Thymus (tissue), 14 donors: ENCODE results near the gene SLC39A13. TPM values are rescaled to one million over a fixed set of nuclear protein-coding genes. Genes with fewer than 3 reads are reported as not detected.

Experiments
- DNase-seq, 9 donors: peaks; one replicate each; pipeline ENCODE4 v3.0.0-alpha.2; 2013; ENCODE audit warnings: low spot score in 9 of 9, low read depth in 6 of 9, missing footprints in 1 of 9
- H3K27ac ChIP-seq, 2 donors: one replicate each; pipeline ENCODE4 v1.5.1; 2013; ENCODE audit warnings: control low read depth in 1 of 2, low read depth in 1 of 2, low read length in 1 of 2, mild to moderate bottlenecking in 1 of 2, moderate library complexity in 1 of 2
- H3K27me3 ChIP-seq, 2 donors: one replicate each; pipeline ENCODE4 v1.5.1; 2013; ENCODE audit warnings: low read length in 1 of 2; ENCODE audit not compliant: control insufficient read depth in 2 of 2, insufficient read depth in 1 of 2
- H3K36me3 ChIP-seq, 2 donors: one replicate each; pipeline ENCODE4 v1.5.1; 2013; ENCODE audit warnings: low read length in 1 of 2, mild to moderate bottlenecking in 1 of 2, moderate library complexity in 1 of 2; ENCODE audit not compliant: control insufficient read depth in 2 of 2, insufficient read depth in 2 of 2
- H3K4me1 ChIP-seq, 2 donors: one replicate each; pipeline ENCODE4 v1.5.1; 2013; ENCODE audit warnings: low read length in 2 of 2; ENCODE audit not compliant: control insufficient read depth in 2 of 2, insufficient read depth in 2 of 2
- H3K4me3 ChIP-seq, 2 donors: one replicate each; pipeline ENCODE4 v1.5.1; 2013; ENCODE audit warnings: low read length in 2 of 2, control low read depth in 1 of 2, mild to moderate bottlenecking in 1 of 2
- H3K9me3 ChIP-seq, 2 donors: one replicate each; pipeline ENCODE4 v1.5.1; 2013; ENCODE audit warnings: low read length in 1 of 2, mild to moderate bottlenecking in 1 of 2; ENCODE audit not compliant: control insufficient read depth in 2 of 2, insufficient read depth in 1 of 2
- WGBS: extraction: QIAGEN DNeasy Blood & Tissue Kit; methylation state at CpG from one replicate; pipeline ENCODE4 v1.1.7; 2013; 5-methylcytosine and 5-hydroxymethylcytosine counted together
- long read RNA-seq, 10 donors: transcript quantifications; one replicate each; lab custom pipeline, GENCODE V29; 2026
- polyA plus RNA-seq: library from polyadenylated mRNA; stranded (reverse); fragments of 200-250 nt; gene quantifications from one replicate; pipeline ENCODE4 v1.2.3, GENCODE V29; 2013
- total RNA-seq: library from RNA; stranded (reverse); fragments of 120-200 nt; gene quantifications from one replicate; pipeline ENCODE4 v1.2.4, GENCODE V29; 2013
- donor health status: healthy.

Gene SLC39A13
- total RNA-seq (15.0 TPM), polyA plus RNA-seq (37.1 TPM)
- long read RNA-seq, donor 1 = 0 reads
- long read RNA-seq, donor 2 = 0 reads
- long read RNA-seq, donor 3, partial matches to known transcripts = 0 of 2 reads
- long read RNA-seq, donor 3, other reads (novel, unspliced or antisense) = 0 of 2 reads
- long read RNA-seq, donor 4, partial matches to known transcripts = 0 of 1 reads
- long read RNA-seq, donor 4, other reads (novel, unspliced or antisense) = 0 of 1 reads
- long read RNA-seq, donor 5, partial matches to known transcripts = 6 of 16 reads
- long read RNA-seq, donor 5, other reads (novel, unspliced or antisense) = 9 of 16 reads
- long read RNA-seq, donor 6, partial matches to known transcripts = 0 of 9 reads
- long read RNA-seq, donor 6, other reads (novel, unspliced or antisense) = 8 of 9 reads
- long read RNA-seq, donor 7 = 0 reads
- long read RNA-seq, donor 8, partial matches to known transcripts = 15 of 39 reads
- long read RNA-seq, donor 8, other reads (novel, unspliced or antisense) = 23 of 39 reads
- long read RNA-seq, donor 9, partial matches to known transcripts = 0 of 1 reads
- long read RNA-seq, donor 9, other reads (novel, unspliced or antisense) = 0 of 1 reads
- long read RNA-seq, donor 10, partial matches to known transcripts = 9 of 9 reads
- long read RNA-seq, donor 10, other reads (novel, unspliced or antisense) = 0 of 9 reads

DNA sequence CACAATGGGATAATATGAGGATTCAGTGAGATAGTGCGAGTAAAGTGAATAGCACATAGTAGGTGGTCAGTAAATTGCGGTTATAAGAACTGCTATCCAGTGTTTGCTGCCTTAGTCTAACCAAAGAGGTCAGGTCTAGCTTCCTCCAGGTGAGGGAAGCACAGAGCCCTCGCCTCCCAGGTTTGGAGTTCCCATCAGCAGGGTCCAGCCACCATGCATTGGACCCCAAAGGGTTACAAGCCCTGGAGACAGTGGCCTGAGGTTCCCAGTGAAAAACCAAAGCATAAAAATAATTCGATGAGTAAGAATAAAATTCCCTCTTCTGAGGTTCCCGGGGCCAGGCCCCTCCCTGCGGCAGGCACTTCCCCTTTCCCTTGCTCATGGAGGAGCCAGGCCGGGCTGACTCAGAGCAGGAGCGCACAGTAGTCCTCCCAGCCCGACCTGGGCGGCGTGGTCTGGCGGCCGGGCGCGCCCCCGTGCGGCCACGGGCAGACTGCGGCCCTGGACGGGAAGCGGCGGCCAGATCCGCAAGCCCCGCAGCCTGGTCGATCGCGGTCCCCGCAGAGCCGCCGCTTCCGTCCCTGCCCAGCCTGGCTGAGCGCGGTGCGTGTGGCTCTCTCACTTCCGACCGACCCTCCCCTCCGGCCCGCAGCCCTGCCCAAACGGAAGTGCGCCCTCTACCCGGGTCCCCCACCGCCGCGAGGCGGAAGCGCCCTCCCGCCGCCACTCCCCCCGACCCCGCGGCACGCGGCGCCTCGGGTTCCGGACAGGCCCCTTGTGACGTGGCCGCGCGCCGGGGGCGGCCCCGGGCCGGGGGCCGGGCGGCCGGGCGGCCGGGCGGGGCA, at the start of gene SLC39A13:
Gene SLC39A13, plus strand, starts transcription at position 845 of the 845 bp plus-strand sequence. CDS start 1,505 bp downstream, outside the sequence.
- Histone ChIP-seq H3K4me3 (peak within 1 kb of the TSS; percentile 74 to 82), H3K27me3 (no peaks in the 10 kb centered on the region), H3K9me3 (no peaks in the 10 kb centered on the region), H3K4me1 (peaks cover 11 to 20% of the 10 kb centered on the region in 2 donors), H3K36me3 (peaks cover 11 to 12% of the 10 kb centered on the region in 2 donors), H3K27ac (peak within 1 kb of the TSS; percentile 81 to 90)
- peak in 8 of 9 donors; percentile 64 to 93 (median 82) for DNase-seq
- WGBS = 1% methylated on average over 70 of the region's 70 CpGs

DNA sequence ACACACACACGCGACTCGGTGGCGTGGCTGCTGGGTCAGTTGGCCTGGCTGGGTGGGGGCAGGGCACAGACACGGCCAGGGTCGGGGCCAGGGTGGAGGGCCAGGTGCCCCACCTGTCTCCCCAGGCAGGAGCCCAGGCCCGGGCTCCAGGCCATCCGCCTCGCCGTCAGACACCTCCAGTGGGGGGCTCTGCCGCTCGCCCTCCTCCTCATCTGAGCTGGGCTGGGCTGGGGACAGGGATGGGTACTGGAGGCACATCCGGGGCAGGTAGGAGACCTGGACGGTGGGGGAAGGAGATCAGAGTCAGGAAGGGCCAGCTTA, 49.7 kb upstream of the SLC39A13 start:
- no peaks in the 10 kb centered on the region for H3K36me3 ChIP-seq
- H3K4me3 ChIP-seq = no peak overlapping the region
- WGBS = 95% methylated on average over 14 of the region's 14 CpGs

DNA sequence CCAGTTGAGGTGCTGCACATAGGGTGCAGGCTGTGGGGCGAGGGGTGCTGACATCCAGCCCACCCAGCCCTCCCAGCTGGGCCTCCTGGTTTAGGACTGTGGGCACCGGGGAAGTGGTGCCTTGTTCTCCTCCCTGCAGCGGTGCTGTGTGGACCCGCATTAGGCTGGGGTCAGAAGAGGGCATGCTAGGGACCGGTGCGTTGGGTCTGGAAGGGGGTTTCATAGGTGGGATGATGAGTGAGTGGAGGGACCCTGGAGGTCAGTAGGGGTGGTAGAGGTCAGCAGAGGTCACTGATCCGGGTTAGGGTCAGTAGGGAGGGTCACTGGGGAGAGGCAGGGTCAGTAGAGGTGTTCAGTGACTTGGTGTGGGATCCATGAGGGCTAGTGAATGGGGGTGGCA, 49.2 kb upstream of the SLC39A13 start:
- no peak for DNase-seq
- 91% methylated on average over 7 of the region's 7 CpGs for WGBS
- H3K27ac ChIP-seq = no peak overlapping the region

More for the DNA sequence above, 49.7 kb upstream of the SLC39A13 start:
- no peak overlapping the region for H3K27ac ChIP-seq
- peaks cover 0 to 1% of the 10 kb centered on the region in 2 donors for H3K9me3 ChIP-seq
- no peak for DNase-seq
- H3K27me3 ChIP-seq = no peaks in the 10 kb centered on the region
- peaks cover 7 to 17% of the 10 kb centered on the region in 2 donors for H3K4me1 ChIP-seq

DNA sequence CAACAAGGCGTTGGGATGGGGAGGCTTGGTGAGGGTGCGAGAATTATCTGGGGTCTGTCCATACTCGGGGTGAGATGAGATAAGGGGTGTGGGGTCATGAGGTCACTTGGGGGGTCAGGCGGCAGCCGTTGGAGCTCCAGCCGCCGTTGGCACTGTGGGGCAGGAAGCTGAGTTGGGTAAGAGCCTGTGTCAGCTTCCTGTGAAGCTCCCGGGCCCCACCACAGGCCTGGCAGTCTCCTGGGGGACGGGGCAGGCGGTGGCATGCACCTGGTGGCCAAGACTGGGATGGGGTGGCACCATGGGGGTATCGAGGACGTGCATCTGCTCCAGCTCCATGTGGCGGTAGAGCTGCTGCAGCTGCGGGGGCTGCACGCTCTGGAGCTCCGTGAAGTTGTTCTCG, 48.8 kb upstream of the SLC39A13 start:
- DNase-seq = peak in 2 of 9 donors; percentile 27 to 43
- H3K27ac ChIP-seq = no peak overlapping the region

More for the DNA sequence above, 49.2 kb upstream of the SLC39A13 start:
- Histone ChIP-seq H3K27me3 (no peaks in the 10 kb centered on the region), H3K4me3 (no peak overlapping the region), H3K36me3 (no peaks in the 10 kb centered on the region), H3K9me3 (peaks cover 0 to 1% of the 10 kb centered on the region in 2 donors), H3K4me1 (peaks cover 7 to 17% of the 10 kb centered on the region in 2 donors)

DNA sequence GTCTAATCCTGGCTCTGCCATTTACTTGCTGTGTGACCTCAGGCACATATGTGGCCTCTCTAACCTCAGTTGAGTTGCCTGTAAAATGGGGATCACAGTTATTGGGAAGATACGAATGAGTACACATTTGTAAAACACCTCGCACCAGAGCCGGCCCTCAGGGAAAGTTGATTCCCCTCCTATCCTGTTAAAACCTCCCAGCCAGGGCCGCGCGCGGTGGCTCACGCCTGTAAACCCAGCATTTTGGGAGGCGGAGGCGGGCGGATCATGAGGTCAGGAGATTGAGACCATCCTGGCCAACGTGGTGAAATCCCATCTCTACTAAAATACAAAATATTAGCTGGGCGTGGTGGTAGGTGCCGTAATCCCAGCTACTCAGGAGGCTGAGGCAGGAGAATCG, 48.0 kb upstream of the SLC39A13 start:
- Histone ChIP-seq H3K27me3 (no peaks in the 10 kb centered on the region), H3K27ac (no peak overlapping the region), H3K4me1 (peaks cover 7 to 17% of the 10 kb centered on the region in 2 donors), H3K36me3 (no peaks in the 10 kb centered on the region), H3K9me3 (peaks cover 0 to 1% of the 10 kb centered on the region in 2 donors), H3K4me3 (no peak overlapping the region)
- 98% methylated on average over 15 of the region's 15 CpGs for WGBS
- DNase-seq = no peak

More for the DNA sequence above, 48.8 kb upstream of the SLC39A13 start:
- peaks cover 7 to 17% of the 10 kb centered on the region in 2 donors for H3K4me1 ChIP-seq
- peaks cover 0 to 1% of the 10 kb centered on the region in 2 donors for H3K9me3 ChIP-seq
- 18% methylated on average over 17 of the region's 17 CpGs for WGBS
- H3K36me3 ChIP-seq = no peaks in the 10 kb centered on the region
- no peak overlapping the region for H3K4me3 ChIP-seq
- H3K27me3 ChIP-seq = no peaks in the 10 kb centered on the region

DNA sequence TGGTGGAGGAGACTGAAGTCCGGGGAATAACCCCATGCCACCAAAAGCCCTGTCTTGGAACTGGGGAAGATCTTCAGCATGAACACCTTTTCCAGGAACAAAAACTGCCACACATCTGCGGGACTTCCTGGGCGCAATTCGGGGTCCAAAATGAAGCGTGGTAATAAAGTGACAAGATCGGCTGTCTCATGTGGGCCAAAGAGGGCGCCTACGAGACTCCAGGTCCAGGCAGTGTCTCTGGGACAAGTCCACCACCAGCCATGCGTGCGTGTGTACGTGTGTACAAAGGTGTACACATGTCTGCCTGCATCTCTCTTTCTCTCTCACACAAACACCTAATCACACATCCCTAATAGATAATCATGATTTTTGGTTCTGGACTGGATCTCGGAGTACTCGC, 47.0 kb upstream of the SLC39A13 start:
- no peaks in the 10 kb centered on the region for H3K27me3 ChIP-seq
- no peak overlapping the region for H3K27ac ChIP-seq
- DNase-seq = no peak
- 92% methylated on average over 13 of the region's 13 CpGs for WGBS
- H3K4me3 ChIP-seq = no peak overlapping the region
- peaks cover 7 to 17% of the 10 kb centered on the region in 2 donors for H3K4me1 ChIP-seq
- H3K9me3 ChIP-seq = peaks cover 0 to 1% of the 10 kb centered on the region in 2 donors
- H3K36me3 ChIP-seq = no peaks in the 10 kb centered on the region

DNA sequence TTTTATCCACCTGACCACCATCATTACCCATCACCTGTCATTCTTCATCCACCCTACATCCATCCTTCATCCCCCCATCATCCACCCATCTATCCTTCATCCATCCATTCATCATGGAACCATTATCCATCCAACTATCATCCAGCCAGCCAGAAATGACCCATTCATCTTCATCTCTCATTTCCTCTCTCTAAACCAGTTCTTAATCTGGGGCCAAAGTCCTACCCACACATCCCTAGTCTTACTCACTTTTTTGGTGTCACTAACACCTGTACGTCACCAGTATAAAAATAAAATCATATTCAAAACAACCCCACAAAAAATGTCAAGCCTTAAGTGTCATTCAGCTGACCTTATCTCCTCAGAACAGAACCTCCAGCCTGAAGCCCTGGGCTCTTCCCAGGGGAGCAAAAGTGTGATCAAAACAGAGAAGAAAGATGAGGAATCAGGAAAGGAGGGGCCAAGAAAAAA, 42.3 kb upstream of the SLC39A13 start:
- Histone ChIP-seq H3K27ac (no peak overlapping the region), H3K4me3 (no peak overlapping the region), H3K27me3 (no peaks in the 10 kb centered on the region), H3K36me3 (no peaks in the 10 kb centered on the region), H3K4me1 (peaks cover 0 to 2% of the 10 kb centered on the region in 2 donors), H3K9me3 (no peaks in the 10 kb centered on the region)
- DNase-seq = no peak
- 93% methylated on average over 1 of the region's 1 CpG for WGBS

DNA sequence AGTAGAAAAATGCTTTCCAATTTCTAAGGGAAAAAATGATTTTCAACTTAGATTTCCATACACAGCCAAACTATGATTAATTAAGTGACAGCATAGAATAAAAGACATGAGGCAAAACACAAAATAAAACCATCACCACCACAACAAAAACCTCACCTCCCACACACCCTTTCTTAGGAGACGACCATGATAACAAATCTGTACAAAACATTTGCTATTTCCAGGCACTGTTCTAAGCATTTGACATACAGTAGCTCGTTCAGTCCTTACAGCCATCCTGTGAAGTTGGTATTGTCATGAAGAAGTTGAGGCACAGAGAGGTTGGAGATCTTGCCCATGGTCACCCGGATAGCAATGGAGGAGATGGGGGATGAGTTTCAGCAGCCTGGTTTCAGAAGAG, 38.7 kb upstream of the SLC39A13 start:
- H3K27me3 ChIP-seq = no peaks in the 10 kb centered on the region
- H3K4me1 ChIP-seq = no peaks in the 10 kb centered on the region
- 59% methylated on average over 3 of the region's 3 CpGs for WGBS
- H3K9me3 ChIP-seq = no peaks in the 10 kb centered on the region
- H3K36me3 ChIP-seq = no peaks in the 10 kb centered on the region
- no peak overlapping the region for H3K27ac ChIP-seq
- no peak overlapping the region for H3K4me3 ChIP-seq
- no peak for DNase-seq
